DMS114 treated with DMSO at 0.1 percent for 48 hours (cell line): ENCODE measurements around the gene KIN.
"Not testable (repeated sequence)": the region's sequence is repeated elsewhere in the genome, so short reads cannot be mapped to it uniquely, and the experiment has no call there.

ENCODE experiments used
- DNase-seq: peaks from one replicate; lab custom pipeline; 2025; ENCODE audit not compliant: unreplicated experiment; lab: John Stamatoyannopoulos, UW

KIN gene, protein sequence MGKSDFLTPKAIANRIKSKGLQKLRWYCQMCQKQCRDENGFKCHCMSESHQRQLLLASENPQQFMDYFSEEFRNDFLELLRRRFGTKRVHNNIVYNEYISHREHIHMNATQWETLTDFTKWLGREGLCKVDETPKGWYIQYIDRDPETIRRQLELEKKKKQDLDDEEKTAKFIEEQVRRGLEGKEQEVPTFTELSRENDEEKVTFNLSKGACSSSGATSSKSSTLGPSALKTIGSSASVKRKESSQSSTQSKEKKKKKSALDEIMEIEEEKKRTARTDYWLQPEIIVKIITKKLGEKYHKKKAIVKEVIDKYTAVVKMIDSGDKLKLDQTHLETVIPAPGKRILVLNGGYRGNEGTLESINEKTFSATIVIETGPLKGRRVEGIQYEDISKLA

DNA sequence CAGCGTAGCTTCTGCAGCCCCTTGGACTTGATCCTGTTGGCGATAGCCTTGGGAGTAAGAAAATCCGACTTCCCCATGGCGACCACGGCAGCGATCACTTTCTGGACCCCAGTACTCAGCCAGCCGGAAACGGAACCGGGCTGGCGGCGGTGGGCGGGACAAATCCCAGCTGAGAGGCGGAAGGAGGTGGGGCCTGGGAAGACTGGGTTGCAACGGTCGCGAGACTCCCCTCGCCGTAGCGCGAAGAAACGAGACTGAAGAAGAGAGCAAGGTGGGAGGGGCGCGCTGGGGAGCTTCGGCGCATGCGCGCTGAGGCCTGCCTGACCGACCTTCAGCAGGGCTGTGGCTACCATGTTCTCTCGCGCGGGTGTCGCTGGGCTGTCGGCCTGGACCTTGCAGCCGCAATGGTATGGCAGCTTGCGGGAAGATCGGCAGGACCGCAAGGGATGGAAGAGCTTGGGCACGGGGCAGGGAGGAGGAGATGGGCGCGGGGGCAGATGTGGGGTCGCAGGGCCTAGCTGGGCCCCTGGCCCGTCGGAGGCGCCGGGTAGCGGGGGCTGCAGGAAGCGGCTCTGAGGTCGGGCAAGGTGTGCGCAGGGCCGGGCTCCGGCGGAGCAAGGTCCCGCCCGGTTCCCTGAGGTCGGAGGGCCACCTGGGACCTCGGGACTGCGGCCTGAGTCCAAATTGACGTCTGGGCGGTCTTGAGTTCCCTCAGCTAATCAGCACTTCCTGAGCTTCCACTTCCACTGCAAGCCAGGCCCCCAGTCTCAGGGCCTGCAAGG lies at the start of gene KIN, which contains the start of gene ATP5F1C:
Gene KIN, minus strand, starts transcription at position 137 of the 782 bp plus-strand sequence. Its CDS starts 60 bp downstream, at position 77.
Gene ATP5F1C, plus strand, starts transcription at position 321 of the 782 bp plus-strand sequence. Its CDS starts 31 bp downstream, at position 352.
- DNase-seq: peak; percentile 97

DNA sequence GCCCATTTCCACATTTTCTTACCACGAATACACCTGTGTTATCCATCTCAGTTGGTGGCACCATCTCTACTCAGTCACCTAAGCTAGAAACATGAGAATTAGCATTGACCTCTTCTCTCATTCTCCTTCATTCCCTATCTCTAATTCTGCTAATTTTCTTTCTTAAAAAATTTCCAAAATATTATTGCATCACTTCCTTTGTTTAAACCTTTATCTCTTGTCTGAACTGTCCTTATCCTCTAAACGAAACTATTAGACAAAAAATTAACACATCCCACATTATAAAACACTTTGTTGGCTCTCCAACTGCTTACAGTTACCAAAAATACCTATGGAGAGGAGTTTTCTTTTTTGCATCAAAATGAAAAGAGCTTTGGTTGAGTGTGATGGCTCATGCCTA lies 48.8 kb upstream of the KIN start:
- no peak for DNase-seq

- DNase-seq: no peak
Observed at GRCh38 chr10:7834262-7834661, 46.5 kb upstream of the KIN start.

DNA sequence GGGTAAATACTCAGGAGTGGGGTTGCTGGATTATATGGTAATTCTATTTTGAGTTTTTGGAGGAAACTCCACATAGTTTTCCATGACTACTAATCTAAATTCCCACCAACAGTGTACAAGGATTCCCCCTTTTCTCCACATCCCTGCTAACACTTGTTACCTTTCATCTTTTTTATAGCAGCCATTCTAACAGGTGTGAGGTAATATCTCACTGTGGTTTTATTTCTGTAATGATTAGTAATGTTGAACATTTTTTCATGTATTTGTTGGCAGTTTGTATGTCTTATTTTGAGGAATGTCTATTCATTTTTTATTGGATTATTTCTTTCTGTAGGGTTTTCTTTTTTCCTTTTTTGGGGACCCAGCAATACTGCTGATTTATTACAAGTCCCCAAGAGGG lies 45.4 kb upstream of the KIN start:
- DNase-seq: no peak

- DNase-seq: no peak
Observed at GRCh38 chr10:7832060-7832459, 44.3 kb upstream of the KIN start.

GRCh38 chr10:7829289-7829834 lies 41.6 kb upstream of the KIN start:
- DNase-seq: no peak

GRCh38 chr10:7826971-7827370 lies 39.2 kb upstream of the KIN start:
- no peak for DNase-seq

DNA sequence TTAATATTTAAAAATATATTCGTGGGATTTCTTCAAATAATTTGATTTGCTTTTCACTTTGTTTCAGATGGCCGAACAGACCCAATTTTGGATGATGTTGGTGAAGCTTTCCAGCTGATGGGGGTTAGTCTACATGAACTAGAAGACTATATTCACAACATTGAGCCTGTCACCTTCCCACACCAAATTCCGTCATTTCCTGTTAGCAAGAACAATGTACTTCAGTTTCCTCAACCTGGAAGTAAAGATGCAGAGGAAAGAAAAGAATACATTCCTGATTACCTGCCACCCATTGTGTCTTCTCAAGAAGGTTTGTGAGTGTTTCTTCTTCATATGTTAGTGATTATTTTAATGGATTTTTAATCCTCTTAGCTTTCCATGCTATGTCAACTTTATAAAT lies 36.5 kb upstream of the KIN start:
- no peak for DNase-seq

- DNase-seq: peak; percentile 68
Observed at GRCh38 chr10:7819121-7819460, 31.3 kb upstream of the KIN start.

- DNase-seq: peak; percentile 76
Observed at GRCh38 chr10:7818295-7819120, 30.7 kb upstream of the KIN start, which contains the start of gene TAF3. Gene TAF3, plus strand, starts transcription at chr10:7818505. Its CDS starts 205 bp downstream, at chr10:7818710.

- DNase-seq: no peak
Observed at GRCh38 chr10:7817984-7818294, 30.1 kb upstream of the KIN start.

DNA sequence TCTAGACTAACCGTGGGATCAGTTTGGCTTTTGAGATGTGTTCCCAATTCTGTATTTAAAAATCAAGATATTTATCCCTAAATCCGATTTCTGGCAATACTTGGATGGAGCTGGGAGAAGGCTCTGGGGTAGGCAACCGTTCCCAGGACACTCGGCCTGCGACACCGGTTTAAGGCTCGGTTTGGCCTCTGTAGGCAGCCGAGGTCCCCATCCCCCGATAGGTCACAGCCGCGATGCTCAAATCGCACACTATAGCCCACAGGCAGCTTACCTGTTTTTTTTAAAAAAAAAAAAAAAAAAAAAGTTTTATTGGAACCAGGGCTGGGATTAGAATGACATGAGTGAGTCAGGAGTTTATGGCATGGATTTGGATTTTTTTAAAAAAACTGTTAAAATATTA lies 29.8 kb upstream of the KIN start:
- no peak for DNase-seq

DNA sequence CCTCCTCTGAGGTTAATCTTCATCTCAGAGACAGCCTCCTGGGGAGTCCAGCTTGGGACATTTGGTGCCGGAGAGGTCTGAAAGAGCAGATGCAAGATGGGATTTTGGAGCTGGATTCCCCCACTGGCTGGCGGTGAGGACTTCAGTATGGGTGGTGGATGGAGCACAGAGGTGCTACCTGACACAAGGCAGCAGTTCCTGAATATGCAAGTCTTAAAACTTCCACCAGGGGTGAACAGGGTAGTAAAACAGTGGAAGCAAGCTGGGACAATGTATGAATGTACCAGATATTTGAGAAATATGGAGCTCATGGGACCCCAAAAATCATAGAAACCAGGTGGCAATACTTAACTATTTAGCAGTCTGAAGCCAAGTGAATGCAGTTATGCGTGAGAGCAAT lies 25.7 kb upstream of the KIN start:
- no peak for DNase-seq

- DNase-seq: not testable (repeated sequence)
Observed at GRCh38 chr10:7811743-7812142, 23.9 kb upstream of the KIN start.

DNA sequence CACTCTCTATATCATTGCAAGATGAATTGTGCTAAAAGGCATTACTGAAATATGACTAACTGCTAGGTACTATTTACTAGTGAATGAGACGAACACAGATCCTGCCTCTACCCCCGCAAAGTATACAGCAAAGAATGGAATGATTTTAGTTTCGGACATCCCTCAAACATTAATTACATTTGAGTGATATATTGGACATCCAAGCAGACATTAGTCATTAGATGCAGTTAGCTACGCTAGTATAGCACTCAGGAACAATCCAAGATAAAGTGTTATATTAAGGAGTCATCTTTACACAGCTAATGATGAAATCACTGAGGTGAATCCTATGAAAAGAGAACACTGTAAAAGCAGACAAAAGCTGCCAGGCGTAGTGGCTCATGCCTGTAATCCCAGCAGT lies 23.2 kb upstream of the KIN start:
- DNase-seq: no peak

GRCh38 chr10:7810443-7810842 lies 22.6 kb upstream of the KIN start:
- DNase-seq: no peak

GRCh38 chr10:7808686-7809267 lies 21.0 kb upstream of the KIN start:
- DNase-seq: no peak

DNA sequence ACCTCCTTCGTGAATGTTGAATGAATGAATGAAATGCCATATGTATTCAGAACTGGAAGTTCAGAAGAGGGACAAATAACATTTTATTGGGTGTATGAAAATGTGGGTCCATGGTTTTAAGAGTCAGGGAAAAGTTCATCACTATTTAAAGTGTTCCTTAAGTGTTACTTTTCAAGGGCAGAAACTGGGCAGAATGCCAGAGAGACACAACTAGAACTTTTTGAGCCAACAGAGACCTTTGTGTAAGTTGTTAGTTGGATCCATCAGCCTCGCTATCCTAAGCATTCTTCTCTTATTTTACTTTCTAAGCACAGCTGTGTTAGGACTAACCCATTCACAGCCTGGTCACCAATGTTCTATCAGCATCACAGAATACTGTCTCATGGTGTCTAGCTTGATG lies 16.9 kb upstream of the KIN start:
- DNase-seq: no peak

- DNase-seq: no peak
Observed at GRCh38 chr10:7804216-7804615, 16.4 kb upstream of the KIN start.

GRCh38 chr10:7802606-7803005 lies 14.8 kb upstream of the KIN start:
- DNase-seq: no peak

DNA sequence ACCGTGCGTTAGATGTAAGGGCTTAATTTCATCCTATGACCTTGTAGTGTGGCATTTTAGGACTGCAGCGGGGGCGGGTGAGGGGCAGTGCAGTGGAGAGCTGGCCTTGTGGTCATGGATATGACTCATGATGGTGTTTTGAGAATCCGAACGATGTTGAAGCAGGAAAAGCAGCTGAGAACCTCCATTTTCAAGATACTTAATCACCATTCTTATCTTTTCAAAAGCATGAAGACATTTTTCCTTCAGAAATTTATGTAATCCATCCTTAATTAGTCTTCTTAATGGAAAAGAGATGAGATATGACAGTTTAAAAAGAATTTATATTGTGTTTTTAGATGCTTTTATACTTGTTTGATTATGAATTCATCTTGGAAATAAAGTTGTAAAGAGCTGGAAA lies 9.8 kb upstream of the KIN start:
- DNase-seq: no peak
